GM12892 (cell line): ENCODE results near the gene PGAP2.

Source experiments
- POLR2A ChIP-seq: IDR thresholded peaks from 2 replicates; pipeline ENCODE4 v1.6.1; 2011; ENCODE audit warnings: low read depth, low read length, control low read depth
- POLR2AphosphoS5 ChIP-seq: IDR thresholded peaks from 2 replicates; pipeline ENCODE4 v1.6.1; 2011; ENCODE audit warnings: low read depth, low read length, control low read depth
- TAF1 ChIP-seq: IDR thresholded peaks from 2 replicates; pipeline ENCODE4 v1.6.1; 2011; ENCODE audit warnings: low read depth, mild to moderate bottlenecking, control low read depth, low read length, borderline replicate concordance

DNA sequence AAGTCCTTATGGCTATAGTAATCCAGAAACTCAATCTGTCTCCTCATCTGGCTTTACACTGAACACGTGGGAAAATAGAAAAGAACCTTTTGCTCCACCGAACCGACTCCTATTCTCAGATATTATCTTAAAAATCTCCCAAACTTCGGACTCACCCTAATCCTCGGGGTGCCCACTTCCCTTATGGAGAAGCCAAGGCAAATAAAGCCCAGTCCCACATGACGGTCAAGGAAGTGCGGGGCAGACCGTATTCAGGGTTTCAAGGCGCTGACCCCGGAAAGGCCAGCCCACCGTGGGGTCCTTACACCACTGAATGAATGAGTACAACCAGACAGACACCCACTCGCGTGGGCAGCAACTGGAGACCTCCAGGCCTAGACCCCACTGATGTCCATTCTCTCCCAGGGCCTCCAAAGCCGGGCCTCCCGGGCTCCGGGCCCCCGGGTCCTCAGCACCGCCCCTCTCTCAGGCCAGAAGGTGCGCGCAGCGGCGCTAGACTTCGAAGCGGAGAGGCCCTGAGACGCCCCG, 11.5 kb upstream of the PGAP2 start:
- no peak for TF ChIP-seq POLR2A
- TF ChIP-seq TAF1, result no peak
- TF ChIP-seq POLR2AphosphoS5, result no peak
